WTC11 (cell line): Measurements from ENCODE around the gene TP53BP2. TPM values are rescaled to one million over a fixed set of nuclear protein-coding genes. Genes with fewer than 3 reads are reported as not detected.

ENCODE experiments used
- ATAC-seq: fragments of 200-7000 bp; cut with Tn5 transposase; 2 replicates; pipeline ENCODE4 v1.10.0; 2021; ENCODE audit warnings: mild to moderate bottlenecking, moderate library complexity
- CTCF ChIA-PET: fragments of 300-600 bp; sonication (Branson Sonifier 250); formaldehyde crosslinking; loops from one replicate; lab custom pipeline; 2021; ENCODE audit warnings: antibody characterized with exemption; lab: Charles Lee
- POLR2A ChIA-PET: fragments of 350-600 bp; sonication (Branson Sonifier 250); formaldehyde crosslinking; loops from one replicate; lab custom pipeline; 2021; ENCODE audit warnings: antibody characterized with exemption; lab: Charles Lee
- DNase-seq: peaks from one replicate; pipeline ENCODE4 v3.0.0; 2021; ENCODE audit warnings: low spot score
- H3K27ac Mint-ChIP-seq: 2 replicates; pipeline ENCODE4 v1.8.0; 2021; ENCODE audit warnings: mixed read lengths
- H3K27me3 Mint-ChIP-seq: 2 replicates; pipeline ENCODE4 v1.8.0; 2021; ENCODE audit warnings: low read depth, mild to moderate bottlenecking, moderate library complexity, mixed read lengths
- H3K36me3 Mint-ChIP-seq: 2 replicates; pipeline ENCODE4 v1.8.0; 2021; ENCODE audit warnings: mixed read lengths
- H3K4me1 Mint-ChIP-seq: 2 replicates; pipeline ENCODE4 v1.8.0; 2022; ENCODE audit warnings: mixed read lengths
- H3K4me3 Mint-ChIP-seq: 2 replicates; pipeline ENCODE4 v1.8.0; 2021; ENCODE audit warnings: mild to moderate bottlenecking, moderate library complexity, mixed read lengths
- H3K9me3 Mint-ChIP-seq: 2 replicates; pipeline ENCODE4 v1.8.0; 2021; ENCODE audit warnings: mixed read lengths
- ATF1 ChIP-seq: sonication (generic); formaldehyde crosslinking; IDR thresholded peaks from 2 replicates; pipeline ENCODE4 v1.8.1; 2023; ENCODE audit warnings: mild to moderate bottlenecking, moderate library complexity, missing genetic modification reagents
- CREM ChIP-seq: sonication (generic); formaldehyde crosslinking; IDR thresholded peaks from 2 replicates; pipeline ENCODE4 v1.8.1; 2022; ENCODE audit warnings: mild to moderate bottlenecking, missing genetic modification reagents, moderate library complexity
- ELF4 ChIP-seq: sonication (generic); formaldehyde crosslinking; IDR thresholded peaks from 2 replicates; pipeline ENCODE4 v1.8.1; 2022; ENCODE audit warnings: low read depth, mild to moderate bottlenecking, moderate library complexity, missing genetic modification reagents
- GRHL2 ChIP-seq: fragments of 250-450 bp; sonication (Bioruptor Pico); IDR thresholded peaks from 2 replicates; pipeline ENCODE4 v1.8.0; 2022; ENCODE audit warnings: mild to moderate bottlenecking, moderate library complexity; ENCODE audit not compliant: insufficient replicate concordance, severe bottlenecking
- GTF2I ChIP-seq: fragments of 250-450 bp; sonication (Bioruptor Pico); conservative IDR thresholded peaks from 2 replicates; pipeline ENCODE4 v1.4.0; 2021; ENCODE audit warnings: mild to moderate bottlenecking
- IRF2 ChIP-seq: sonication (generic); formaldehyde crosslinking; IDR thresholded peaks from 2 replicates; pipeline ENCODE4 v1.8.0; 2022; ENCODE audit warnings: low read depth, missing genetic modification reagents, borderline replicate concordance
- MXD4 ChIP-seq: fragments of 250-450 bp; sonication (Bioruptor Pico); IDR thresholded peaks from 2 replicates; pipeline ENCODE4 v1.8.0; 2021; ENCODE audit warnings: mild to moderate bottlenecking, moderate library complexity, borderline replicate concordance
- MYBL2 ChIP-seq: sonication (generic); formaldehyde crosslinking; IDR thresholded peaks from 2 replicates; pipeline ENCODE4 v1.8.1; 2023; ENCODE audit warnings: mild to moderate bottlenecking, moderate library complexity, missing genetic modification reagents
- NFATC4 ChIP-seq: fragments of 250-450 bp; sonication (Bioruptor Pico); IDR thresholded peaks from 2 replicates; pipeline ENCODE4 v1.9.0; 2021; ENCODE audit warnings: mild to moderate bottlenecking
- NR1H2 ChIP-seq: sonication (generic); formaldehyde crosslinking; IDR thresholded peaks from 2 replicates; pipeline ENCODE4 v1.9.0; 2021; ENCODE audit warnings: mild to moderate bottlenecking, moderate library complexity, missing genetic modification reagents
- PRRX2 ChIP-seq: fragments of 250-450 bp; sonication (Bioruptor Pico); IDR thresholded peaks from 2 replicates; pipeline ENCODE4 v1.8.0; 2021; ENCODE audit warnings: mild to moderate bottlenecking
- SP1 ChIP-seq: sonication (generic); formaldehyde crosslinking; conservative IDR thresholded peaks from 2 replicates; pipeline ENCODE4 v1.8.1; 2022; ENCODE audit warnings: missing genetic modification reagents
- TCF7 ChIP-seq: sonication (generic); formaldehyde crosslinking; IDR thresholded peaks from 2 replicates; pipeline ENCODE4 v1.8.0; 2022; ENCODE audit warnings: mild to moderate bottlenecking, low read depth, missing genetic modification reagents, moderate library complexity
- TP53 ChIP-seq: sonication (generic); formaldehyde crosslinking; IDR thresholded peaks from 2 replicates; pipeline ENCODE4 v1.8.1; 2023; ENCODE audit warnings: mild to moderate bottlenecking, missing genetic modification reagents
- ZBTB21 ChIP-seq: sonication (generic); formaldehyde crosslinking; IDR thresholded peaks from 2 replicates; pipeline ENCODE4 v1.8.1; 2023; ENCODE audit warnings: mild to moderate bottlenecking, missing genetic modification reagents, borderline replicate concordance
- ZBTB43 ChIP-seq: sonication (generic); formaldehyde crosslinking; IDR thresholded peaks from 2 replicates; pipeline ENCODE4 v1.8.1; 2023; ENCODE audit warnings: mild to moderate bottlenecking, missing genetic modification reagents
- ZNF121 ChIP-seq: sonication (generic); formaldehyde crosslinking; IDR thresholded peaks from 2 replicates; pipeline ENCODE4 v1.8.0; 2023; ENCODE audit warnings: missing genetic modification reagents
- ZNF219 ChIP-seq: sonication (generic); formaldehyde crosslinking; IDR thresholded peaks from 2 replicates; pipeline ENCODE4 v1.8.0; 2023; ENCODE audit warnings: missing genetic modification reagents, mild to moderate bottlenecking, borderline replicate concordance
- ZNF532 ChIP-seq: fragments of 250-450 bp; sonication (Bioruptor Pico); IDR thresholded peaks from 2 replicates; pipeline ENCODE4 v1.9.0; 2021; ENCODE audit warnings: mild to moderate bottlenecking, borderline replicate concordance
- total RNA-seq: library from RNA; stranded (reverse); gene quantifications from 3 replicates; pipeline ENCODE4 v1.2.3, GENCODE V29; 2021
- TF ChIP-seq, protein P1 (sequence below): sonication (generic); formaldehyde crosslinking; IDR thresholded peaks from 2 replicates; pipeline ENCODE4 v1.8.0; 2022; ENCODE audit warnings: mild to moderate bottlenecking, missing genetic modification reagents
- TF ChIP-seq, protein P2 (sequence below): fragments of 250-450 bp; sonication (Bioruptor Pico); conservative IDR thresholded peaks from 2 replicates; pipeline ENCODE4 v1.9.0; 2021; ENCODE audit warnings: mild to moderate bottlenecking
- TF ChIP-seq, protein P3 (sequence below): sonication (generic); formaldehyde crosslinking; IDR thresholded peaks from 2 replicates; pipeline ENCODE4 v1.8.1; 2023; ENCODE audit warnings: mild to moderate bottlenecking, missing genetic modification reagents
- TF ChIP-seq, protein P4 (sequence below): sonication (generic); formaldehyde crosslinking; IDR thresholded peaks from 2 replicates; pipeline ENCODE4 v1.8.0; 2023; ENCODE audit warnings: missing genetic modification reagents

TP53BP2 gene
- total RNA-seq, 1 experiment from 2014 or later: 42.7 TPM

DNA sequence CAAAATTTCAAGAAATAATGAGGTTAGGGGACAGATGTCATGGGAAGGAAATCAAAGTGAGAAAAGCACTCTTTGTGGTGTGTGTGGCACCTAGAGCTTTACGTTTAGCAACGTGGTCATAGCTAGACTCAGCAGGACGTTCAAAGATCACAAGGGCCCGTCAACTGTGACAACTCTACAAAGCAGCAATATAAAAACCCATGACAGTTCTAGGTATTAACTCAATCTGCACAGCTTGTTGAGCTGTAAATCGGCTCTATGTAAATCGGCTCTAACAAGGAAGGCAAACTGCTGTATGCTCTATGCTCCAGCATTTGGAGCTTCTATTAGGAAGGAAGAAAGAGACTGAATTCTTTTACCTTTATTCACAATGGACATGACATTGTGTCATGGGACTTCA, 64.8 kb downstream of the TP53BP2 start:
- ChIA-PET POLR2A (no interaction called here), CTCF (interaction anchor here (1.4 kb wide), 1 partner anchor 9 kb away, joined by 3 read pairs; no protein-coding TSS in a partner anchor)
- Mint-ChIP-seq H3K27me3 (no peaks in the 10 kb centered on the region), H3K9me3 (no peaks in the 10 kb centered on the region), H3K4me3 (no peak overlapping the region), H3K4me1 (no peaks in the 10 kb centered on the region), H3K36me3 (peaks cover 45% of the 10 kb centered on the region), H3K27ac (no peak overlapping the region)
- no peak for ATAC-seq
- DNase-seq: no peak
- no peak for TF ChIP-seq ZBTB21
- TF ChIP-seq ZBTB43 (CRISPR knock-in tag): no peak
- TF ChIP-seq PRRX2 (CRISPR knock-in tag): no peak
- no peak for TF ChIP-seq ATF1 (CRISPR knock-in tag)
- no peak for TF ChIP-seq TP53 (CRISPR knock-in tag)
- TF ChIP-seq ZNF121: no peak
- TF ChIP-seq, protein P1, sequence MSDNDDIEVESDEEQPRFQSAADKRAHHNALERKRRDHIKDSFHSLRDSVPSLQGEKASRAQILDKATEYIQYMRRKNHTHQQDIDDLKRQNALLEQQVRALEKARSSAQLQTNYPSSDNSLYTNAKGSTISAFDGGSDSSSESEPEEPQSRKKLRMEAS (CRISPR knock-in tag): no peak
- TF ChIP-seq, protein P2, sequence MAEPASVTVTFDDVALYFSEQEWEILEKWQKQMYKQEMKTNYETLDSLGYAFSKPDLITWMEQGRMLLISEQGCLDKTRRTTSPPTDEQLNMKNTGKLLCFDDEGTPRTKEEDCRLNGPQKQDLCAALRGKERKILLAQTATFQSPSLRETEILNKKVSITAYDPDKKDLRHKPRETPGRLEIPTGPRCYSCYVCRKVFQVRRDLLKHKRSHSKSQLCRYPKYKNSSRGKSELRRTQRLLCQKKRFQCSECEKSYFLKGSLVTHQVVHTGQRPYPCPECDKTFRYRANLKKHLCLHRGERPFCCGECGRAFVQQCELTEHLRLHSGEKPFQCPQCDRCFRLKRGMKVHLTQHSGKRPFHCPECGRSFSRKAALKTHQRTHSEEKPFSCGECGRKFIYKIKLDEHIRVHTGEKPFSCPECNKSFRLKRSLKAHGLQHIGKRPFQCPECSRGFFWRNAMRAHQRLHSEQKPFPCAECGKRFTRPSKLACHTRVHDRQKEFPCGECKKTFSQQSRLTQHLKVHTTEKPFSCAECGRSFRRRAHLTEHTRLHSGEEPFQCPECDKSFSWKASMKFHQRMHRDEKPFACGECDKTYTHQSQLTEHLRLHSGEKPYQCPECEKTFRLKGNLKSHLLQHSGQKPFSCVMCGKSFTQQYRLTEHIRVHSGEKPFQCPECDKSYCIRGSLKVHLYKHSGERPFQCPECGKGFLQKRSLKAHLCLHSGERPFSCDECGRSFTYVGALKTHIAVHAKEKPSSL (CRISPR knock-in tag): no peak
- no peak for TF ChIP-seq TCF7
- no peak for TF ChIP-seq CREM (CRISPR knock-in tag)
- no peak for TF ChIP-seq GRHL2 (CRISPR knock-in tag)
- TF ChIP-seq, protein P3, sequence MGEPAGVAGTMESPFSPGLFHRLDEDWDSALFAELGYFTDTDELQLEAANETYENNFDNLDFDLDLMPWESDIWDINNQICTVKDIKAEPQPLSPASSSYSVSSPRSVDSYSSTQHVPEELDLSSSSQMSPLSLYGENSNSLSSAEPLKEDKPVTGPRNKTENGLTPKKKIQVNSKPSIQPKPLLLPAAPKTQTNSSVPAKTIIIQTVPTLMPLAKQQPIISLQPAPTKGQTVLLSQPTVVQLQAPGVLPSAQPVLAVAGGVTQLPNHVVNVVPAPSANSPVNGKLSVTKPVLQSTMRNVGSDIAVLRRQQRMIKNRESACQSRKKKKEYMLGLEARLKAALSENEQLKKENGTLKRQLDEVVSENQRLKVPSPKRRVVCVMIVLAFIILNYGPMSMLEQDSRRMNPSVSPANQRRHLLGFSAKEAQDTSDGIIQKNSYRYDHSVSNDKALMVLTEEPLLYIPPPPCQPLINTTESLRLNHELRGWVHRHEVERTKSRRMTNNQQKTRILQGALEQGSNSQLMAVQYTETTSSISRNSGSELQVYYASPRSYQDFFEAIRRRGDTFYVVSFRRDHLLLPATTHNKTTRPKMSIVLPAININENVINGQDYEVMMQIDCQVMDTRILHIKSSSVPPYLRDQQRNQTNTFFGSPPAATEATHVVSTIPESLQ (CRISPR knock-in tag): no peak
- TF ChIP-seq ELF4 (CRISPR knock-in tag): no peak

- H3K27me3 Mint-ChIP-seq: no peaks in the 10 kb centered on the region
- peaks cover 46% of the 10 kb centered on the region for H3K36me3 Mint-ChIP-seq
- ATAC-seq (no peak), DNase-seq (no peak)
- H3K4me1 Mint-ChIP-seq: no peaks in the 10 kb centered on the region
- no peak overlapping the region for H3K4me3 Mint-ChIP-seq
- ChIA-PET CTCF (interaction anchor here (1.4 kb wide), 1 partner anchor 8 kb away, joined by 3 read pairs; no protein-coding TSS in a partner anchor), POLR2A (no interaction called here)
- H3K9me3 Mint-ChIP-seq: no peaks in the 10 kb centered on the region
- no peak overlapping the region for H3K27ac Mint-ChIP-seq
- no peak for TF ChIP-seq NFATC4 (CRISPR knock-in tag)
- no peak for TF ChIP-seq NR1H2 (CRISPR knock-in tag)
- no peak for TF ChIP-seq SP1
- TF ChIP-seq ZNF532: no peak
- no peak for TF ChIP-seq ELF4 (CRISPR knock-in tag)
- no peak for TF ChIP-seq MYBL2 (CRISPR knock-in tag)
- TF ChIP-seq MXD4 (CRISPR knock-in tag): no peak
- no peak for TF ChIP-seq IRF2 (CRISPR knock-in tag)
- TF ChIP-seq ZNF219 (CRISPR knock-in tag): no peak
- TF ChIP-seq GTF2I (CRISPR knock-in tag): no peak
- no peak for TF ChIP-seq GRHL2 (CRISPR knock-in tag)
- TF ChIP-seq, protein P4, sequence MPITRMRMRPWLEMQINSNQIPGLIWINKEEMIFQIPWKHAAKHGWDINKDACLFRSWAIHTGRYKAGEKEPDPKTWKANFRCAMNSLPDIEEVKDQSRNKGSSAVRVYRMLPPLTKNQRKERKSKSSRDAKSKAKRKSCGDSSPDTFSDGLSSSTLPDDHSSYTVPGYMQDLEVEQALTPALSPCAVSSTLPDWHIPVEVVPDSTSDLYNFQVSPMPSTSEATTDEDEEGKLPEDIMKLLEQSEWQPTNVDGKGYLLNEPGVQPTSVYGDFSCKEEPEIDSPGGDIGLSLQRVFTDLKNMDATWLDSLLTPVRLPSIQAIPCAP (CRISPR knock-in tag): no peak
These were observed 65.4 kb downstream of the TP53BP2 start for GRCh38 chr1:223780318-223780717.
